GM18499 (cell line): ENCODE results near the gene ADCY7.
"Not testable (repeated sequence)": the region's sequence is repeated elsewhere in the genome, so short reads cannot be mapped to it uniquely, and the experiment has no call there.

Experiments used
- ATAC-seq: cut with Tn5 transposase; IDR thresholded peaks from one replicate; pipeline ENCODE4 v1.9.1; 2021; ENCODE audit warnings: moderate number of reproducible peaks; ENCODE audit not compliant: insufficient read depth, unreplicated experiment

Gene ADCY7

DNA sequence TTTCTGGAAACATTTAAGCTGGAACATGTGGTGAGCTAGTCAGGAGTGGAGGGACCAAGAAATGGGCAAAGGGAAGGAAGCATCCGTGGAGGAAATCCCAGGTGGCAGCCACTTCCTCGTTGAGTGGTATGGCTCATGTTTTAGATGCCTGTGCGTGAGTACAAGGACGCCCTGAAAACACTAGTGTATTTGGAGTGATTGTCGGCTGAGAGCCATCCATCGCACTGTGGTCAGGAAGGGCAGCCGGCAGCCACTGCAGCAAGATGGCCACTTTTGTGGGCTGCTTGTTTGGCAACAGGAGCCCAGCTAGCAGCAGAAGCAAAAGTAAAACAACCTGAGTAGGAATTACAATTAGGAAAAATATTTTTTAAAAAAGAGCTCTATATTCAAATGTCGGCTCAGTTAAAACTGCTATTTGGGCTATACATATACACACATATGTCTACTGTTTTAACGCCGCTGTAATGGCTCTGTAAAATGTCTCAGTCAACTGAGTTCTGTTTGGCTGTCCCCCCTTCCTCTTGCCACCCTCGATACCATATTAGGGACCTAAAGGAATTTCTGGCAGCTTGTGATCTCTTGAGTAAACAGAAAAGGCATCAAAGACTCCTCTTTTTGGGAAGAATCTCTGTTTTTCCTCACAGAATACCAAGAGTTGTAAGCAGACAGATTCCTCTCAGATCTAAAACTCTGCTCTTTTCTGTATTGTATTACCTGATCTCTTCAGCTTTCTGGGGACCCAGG, 63.3 kb downstream of the ADCY7 start:
- no peak for ATAC-seq

GRCh38 chr16:50331570-50331969, 65.2 kb downstream of the ADCY7 start:
- no peak for ATAC-seq

GRCh38 chr16:50332599-50332998, 66.2 kb downstream of the ADCY7 start:
- ATAC-seq: no peak

GRCh38 chr16:50334106-50334975, 68.0 kb downstream of the ADCY7 start:
- ATAC-seq: no peak

DNA sequence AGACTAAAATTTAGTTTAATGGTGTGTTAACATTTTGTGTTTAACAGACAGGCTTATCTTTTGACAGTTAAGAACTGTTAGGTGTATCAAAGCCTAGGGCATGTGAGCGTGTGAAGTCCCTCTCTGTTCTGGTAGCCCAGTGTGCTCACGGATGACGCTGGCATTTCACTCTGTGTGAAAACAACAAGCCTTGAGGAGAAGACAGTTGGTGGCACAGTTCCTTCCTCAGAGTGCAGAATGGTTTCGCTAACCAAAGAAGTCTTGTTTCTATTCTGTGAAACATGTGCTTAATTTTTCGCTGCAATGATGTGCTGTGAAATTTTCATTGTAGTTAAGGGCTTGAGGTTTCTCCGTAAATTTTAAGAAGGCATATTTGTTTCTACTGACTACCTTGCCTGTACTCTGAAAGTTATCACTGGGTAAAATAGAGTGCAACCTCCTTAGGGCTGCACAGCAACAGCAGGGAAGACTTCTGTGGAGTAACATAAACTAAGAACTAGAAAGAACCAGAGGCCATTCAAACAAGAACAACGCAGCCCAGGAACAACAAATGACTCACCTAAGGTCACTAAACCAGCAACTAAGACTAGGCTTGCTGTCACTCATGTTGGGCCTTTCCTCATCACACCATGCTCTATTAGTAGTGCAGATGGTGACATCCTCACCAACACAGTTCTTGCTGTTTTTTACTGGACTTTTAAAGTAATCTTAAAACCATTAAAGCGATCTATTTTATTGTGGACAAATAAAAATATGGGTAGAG, 69.0 kb downstream of the ADCY7 start:
- peak; percentile 56 for ATAC-seq

DNA sequence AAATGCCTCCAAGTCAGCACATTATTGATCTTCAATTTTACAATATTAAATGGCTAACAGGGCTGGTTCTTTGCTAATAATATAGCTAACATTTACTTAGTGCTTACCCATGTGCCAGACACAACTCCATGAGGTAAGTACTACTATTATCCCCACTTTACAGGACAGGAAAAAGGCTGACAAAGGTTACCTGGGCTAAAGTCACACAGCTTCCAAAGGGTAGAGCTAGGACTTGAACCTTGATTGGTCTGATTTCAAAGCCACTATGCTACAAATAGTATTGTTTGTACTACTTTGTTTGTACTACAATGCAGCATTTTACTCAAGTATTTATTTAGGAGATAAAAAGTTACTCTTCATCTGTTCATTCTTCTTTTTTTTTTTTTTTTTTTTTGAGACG, 70.5 kb downstream of the ADCY7 start:
- ATAC-seq: no peak

- ATAC-seq: no peak
Measured at GRCh38 chr16:50338371-50339231, 72.2 kb downstream of the ADCY7 start.

GRCh38 chr16:50340578-50340977, 74.2 kb downstream of the ADCY7 start:
- no peak for ATAC-seq

DNA sequence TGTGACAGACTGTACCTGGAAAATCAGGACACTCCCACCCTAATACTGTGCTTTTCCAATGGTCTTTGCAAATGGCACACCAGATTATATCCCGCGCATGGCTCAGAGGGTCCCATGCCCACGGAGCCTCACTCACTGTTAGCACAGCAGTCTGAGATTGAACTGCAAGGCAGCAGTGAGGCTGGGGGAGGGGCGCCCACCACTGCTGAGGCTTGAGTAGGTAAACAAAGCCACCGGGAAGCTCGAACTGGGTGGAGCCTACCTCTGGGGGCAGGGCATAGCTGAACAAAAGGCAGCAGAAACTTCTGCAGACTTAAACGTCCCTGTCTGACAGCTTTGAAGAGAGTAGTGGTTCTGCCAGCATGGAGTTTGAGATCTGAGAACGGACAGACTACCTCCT, 77.2 kb downstream of the ADCY7 start:
- ATAC-seq: not testable (repeated sequence)

DNA sequence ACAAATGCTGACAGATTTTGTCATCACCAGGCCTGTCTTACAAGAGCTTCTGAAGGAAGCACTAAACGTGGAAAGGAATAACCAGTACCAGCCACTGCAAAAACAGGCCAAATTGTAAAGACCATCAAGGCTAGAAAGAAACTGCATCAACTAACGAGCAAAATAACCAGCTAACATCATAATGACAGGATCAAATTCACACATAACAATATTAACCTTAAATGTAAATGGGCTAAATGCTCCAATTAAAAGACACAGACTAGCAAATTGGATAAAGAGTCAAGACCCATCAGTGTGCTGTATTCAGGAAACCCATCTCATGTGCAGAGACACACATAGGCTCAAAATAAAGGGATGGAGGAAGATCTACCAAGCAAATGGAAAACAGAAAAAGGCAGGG, 78.9 kb downstream of the ADCY7 start:
- not testable (repeated sequence) for ATAC-seq

GRCh38 chr16:50351116-50351515, 84.8 kb downstream of the ADCY7 start:
- no peak for ATAC-seq

- no peak for ATAC-seq
Measured at GRCh38 chr16:50351952-50352351, 85.6 kb downstream of the ADCY7 start.

DNA sequence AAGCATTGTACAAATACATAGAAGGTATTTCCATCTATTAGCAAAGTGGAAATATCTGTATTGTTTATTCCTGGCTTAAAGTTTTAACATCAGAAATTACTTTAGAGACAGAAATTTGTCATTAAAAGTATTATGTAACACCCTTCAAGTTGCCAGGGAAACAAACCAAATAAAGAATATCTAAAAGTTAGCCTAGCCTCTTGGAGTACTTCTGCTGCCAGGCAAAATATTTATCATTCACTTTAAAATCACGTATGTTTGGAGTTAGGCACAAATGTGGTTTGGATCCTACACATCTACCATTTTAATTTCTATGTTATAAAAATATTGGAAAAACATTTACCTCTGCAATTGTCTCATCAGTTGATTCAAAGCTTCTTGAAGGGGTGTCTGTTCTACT, 87.7 kb downstream of the ADCY7 start:
- ATAC-seq: no peak

- no peak for ATAC-seq
Measured at GRCh38 chr16:50354629-50355456, 88.5 kb downstream of the ADCY7 start.

DNA sequence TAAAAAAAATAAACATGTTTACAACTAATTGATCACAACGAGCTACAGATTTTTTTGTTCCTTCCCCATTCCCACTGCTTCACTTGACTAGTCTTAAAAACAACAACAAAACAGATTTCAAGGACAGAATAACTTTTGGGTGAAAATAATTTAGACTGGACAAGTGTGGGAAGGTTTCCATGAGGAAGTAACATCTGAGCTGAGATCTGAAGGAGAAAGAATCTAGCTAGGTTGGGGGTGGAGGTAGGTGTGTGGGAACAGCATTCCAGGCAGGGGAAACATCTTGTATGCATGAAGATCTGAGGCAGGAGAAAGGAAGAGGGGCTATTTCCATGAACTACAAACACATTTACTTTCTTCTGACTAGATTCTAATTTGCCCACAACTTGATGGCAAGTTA, 93.3 kb downstream of the ADCY7 start:
- ATAC-seq: no peak

- ATAC-seq: no peak
Measured at GRCh38 chr16:50360033-50360778, 93.9 kb downstream of the ADCY7 start.

GRCh38 chr16:50360779-50361178, 94.4 kb downstream of the ADCY7 start:
- ATAC-seq: no peak

DNA sequence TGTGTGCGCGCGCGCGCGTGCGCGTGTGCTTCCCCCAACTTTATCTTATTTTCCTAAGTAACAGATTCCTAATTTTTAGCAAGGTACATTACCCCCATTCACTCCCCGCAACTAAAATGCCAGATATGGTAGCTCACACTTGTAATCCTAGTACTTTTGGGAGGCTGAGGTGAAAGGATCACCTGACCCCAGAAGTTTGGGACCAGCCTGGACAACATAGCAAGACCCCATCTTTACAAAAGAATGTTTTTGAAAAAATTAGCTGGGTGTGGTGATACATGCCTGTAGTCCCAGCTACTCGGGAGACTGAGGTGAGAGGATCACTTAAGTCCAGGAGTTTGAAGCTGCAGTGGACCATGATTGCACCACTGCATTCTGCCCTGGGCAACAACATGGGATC, 97.3 kb downstream of the ADCY7 start:
- ATAC-seq: no peak
